CD4-positive, alpha-beta T cell treated with Interferon alpha-2 for 1 hour (primary cell): ENCODE results near the gene OR2G6.
"Not testable (repeated sequence)": the region's sequence is repeated elsewhere in the genome, so short reads cannot be mapped to it uniquely, and the experiment has no call there.

Experiments
- DNase-seq, 2 donors: peaks; one replicate each; pipeline ENCODE4 v3.0.0-alpha.2; 2020 to 2022

OR2G6 gene

GRCh38 chr1:248507773-248508172 is at the start of gene OR2G6:
TSS of gene OR2G6 (plus strand) at chr1:248508073. CDS start at chr1:248521647, 13,574 bp downstream.
- not testable (repeated sequence) for DNase-seq

- not testable (repeated sequence) for DNase-seq
These were observed 48.8 kb upstream of the OR2G6 start for GRCh38 chr1:248459117-248459516.

- DNase-seq, result no peak
These were observed 36.7 kb upstream of the OR2G6 start for GRCh38 chr1:248471154-248471553.

- DNase-seq, result not testable (repeated sequence)
These were observed 35.8 kb upstream of the OR2G6 start for GRCh38 chr1:248472111-248472510.

DNA sequence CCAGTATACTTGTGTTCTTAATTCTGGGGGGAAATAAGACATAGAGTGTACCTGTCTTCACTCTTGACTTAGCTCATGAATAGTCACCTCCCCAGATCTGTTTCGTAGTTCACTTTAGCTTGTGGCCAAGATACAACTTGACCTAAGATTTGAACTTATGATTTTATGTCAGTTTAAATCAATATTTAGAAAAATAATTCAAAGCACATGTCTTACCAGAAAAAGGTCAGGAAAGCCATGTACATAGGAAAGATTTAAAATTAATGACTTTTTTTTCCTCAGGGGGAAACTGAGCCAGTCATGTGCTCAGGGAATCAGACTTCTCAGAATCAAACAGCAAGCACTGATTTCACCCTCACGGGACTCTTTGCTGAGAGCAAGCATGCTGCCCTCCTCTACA is 34.8 kb upstream of the OR2G6 start, which contains the start of gene OR2T3:
Gene OR2T3 (plus strand): TSS at position 301 of the 400 bp plus-strand sequence. CDS start 0 bp downstream, at position 301.
- not testable (repeated sequence) for DNase-seq

DNA sequence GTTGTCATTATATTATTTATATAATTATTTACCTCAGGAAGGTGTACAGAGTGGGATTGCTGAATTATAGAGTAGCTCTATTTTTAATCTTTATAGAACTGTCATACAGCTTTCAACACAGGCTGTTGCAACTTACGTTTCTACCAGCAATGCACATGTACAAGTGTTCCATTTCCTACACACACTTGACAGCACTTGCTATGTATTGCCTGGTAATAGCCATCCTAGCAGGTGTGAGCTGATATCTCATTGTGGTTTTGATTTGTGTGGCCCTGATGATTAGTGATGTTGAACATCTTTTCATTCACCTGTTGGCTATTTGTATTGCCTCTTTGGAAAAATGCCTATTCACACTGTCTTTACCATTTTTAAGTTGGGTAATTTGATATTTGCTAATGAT is 32.2 kb upstream of the OR2G6 start:
- DNase-seq, result not testable (repeated sequence)

GRCh38 chr1:248481686-248482579 is 25.9 kb upstream of the OR2G6 start:
- DNase-seq, result peak in 1 of 2 donors; percentile 38

DNA sequence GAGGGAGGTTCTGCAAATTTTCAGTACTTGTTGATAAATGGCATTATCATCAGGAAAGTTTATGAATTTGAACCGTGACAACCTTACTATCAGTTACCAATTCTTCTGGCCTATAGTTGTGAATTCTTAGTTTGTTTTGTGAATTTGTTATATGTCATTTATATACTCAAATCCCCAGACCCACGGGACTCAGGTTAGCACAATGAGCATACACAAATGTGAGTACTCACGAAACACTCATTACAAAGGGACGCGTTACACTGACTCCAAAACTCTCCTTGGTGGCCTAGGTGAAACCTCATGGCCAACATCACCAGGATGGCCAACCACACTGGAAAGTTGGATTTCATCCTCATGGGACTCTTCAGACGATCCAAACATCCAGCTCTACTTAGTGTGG is 19.6 kb upstream of the OR2G6 start, which contains the start of gene OR2T5:
Gene OR2T5 (plus strand): TSS at position 301 of the 400 bp plus-strand sequence. CDS start 0 bp downstream, at position 301.
- DNase-seq, result not testable (repeated sequence)

GRCh38 chr1:248496661-248497060 is 11.2 kb upstream of the OR2G6 start:
- DNase-seq, result not testable (repeated sequence)

DNA sequence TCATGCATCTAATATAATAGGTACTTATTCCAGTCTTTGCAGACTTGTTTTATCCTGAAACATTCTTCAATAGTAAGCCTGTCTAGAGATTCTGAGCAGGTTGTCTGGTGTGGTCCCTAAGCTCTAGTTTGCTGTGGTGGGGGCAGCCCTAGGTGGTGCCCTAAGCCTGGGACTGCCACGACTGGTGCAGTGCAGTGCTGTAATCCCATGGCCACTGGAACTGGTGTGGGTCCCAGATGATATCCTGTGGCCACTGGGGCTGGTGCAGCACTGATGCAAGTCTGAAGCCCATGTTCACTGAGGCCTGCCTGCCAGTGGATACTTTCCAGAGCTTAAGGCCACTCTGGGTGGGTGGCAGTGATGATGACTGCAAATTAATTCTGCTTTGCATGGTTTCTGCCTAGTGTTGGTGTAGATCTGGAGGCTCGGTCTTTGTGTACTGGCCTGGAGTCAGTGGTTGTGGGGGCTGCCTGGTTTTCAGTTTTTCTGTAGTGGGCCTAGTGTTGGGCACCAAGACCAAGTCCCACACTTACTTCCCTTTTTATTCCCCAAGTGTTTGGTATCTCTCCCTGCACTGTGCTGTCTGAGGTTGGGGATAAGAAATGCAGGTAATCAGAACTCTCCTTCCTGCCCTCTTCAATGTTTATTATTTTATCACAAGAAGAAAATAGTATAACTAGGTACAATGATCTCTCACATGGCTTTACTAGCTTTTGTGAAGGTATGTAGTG is 7.4 kb upstream of the OR2G6 start:
- DNase-seq, result not testable (repeated sequence)

DNA sequence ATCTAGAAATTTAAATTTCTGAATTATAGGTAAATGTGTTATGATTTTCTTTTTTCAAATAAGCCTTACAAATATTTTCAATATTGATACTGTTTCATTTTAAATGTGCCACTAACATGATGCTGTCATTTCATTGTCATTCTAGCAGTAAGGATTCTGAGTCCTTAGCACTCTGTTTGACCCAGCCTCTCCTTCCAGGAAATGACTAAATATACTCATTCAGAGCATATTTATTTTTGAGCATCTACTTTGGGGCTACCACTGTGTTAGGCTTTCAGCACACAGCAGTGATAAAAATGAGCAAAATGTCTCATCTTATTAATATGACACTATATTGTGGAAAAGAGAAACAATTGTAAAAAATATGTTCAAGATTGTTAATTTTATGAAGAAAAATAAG is 2.3 kb downstream of the OR2G6 start:
- DNase-seq, result not testable (repeated sequence)

GRCh38 chr1:248521856-248522255 is 14.0 kb downstream of the OR2G6 start:
- DNase-seq, result no peak

- not testable (repeated sequence) for DNase-seq
These were observed 29.6 kb downstream of the OR2G6 start for GRCh38 chr1:248537449-248537848.

DNA sequence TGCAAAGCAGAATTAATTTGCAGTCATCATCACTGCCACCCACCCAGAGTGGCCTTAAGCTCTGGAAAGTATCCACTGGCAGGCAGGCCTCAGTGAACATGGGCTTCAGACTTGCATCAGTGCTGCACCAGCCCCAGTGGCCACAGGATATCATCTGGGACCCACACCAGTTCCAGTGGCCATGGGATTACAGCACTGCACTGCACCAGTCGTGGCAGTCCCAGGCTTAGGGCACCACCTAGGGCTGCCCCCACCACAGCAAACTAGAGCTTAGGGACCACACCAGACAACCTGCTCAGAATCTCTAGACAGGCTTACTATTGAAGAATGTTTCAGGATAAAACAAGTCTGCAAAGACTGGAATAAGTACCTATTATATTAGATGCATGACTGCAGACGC is 39.5 kb downstream of the OR2G6 start:
- DNase-seq, result not testable (repeated sequence)

GRCh38 chr1:248551027-248551426 is 43.2 kb downstream of the OR2G6 start:
- DNase-seq, result not testable (repeated sequence)

DNA sequence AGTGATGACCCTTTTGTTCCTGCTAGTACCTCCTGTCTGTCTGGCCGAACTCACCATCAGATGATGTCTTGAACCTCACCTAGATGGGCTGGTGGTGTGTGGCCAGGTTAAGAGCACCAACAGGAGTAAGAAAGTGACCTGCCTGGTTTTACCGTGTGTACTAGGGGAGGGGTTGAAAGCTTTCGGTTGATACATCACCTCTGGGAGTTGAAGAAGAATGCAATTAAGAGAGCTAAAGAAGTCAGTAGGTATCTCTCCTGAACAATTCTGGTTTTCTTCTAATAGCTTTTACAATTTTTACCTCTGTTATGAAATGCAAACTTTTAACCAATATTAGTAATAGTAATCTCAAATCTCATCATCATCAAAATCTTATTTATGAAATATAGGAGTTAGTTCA is 54.8 kb downstream of the OR2G6 start, which contains the start of gene OR2T29:
Gene OR2T29 (minus strand): TSS at position 101 of the 400 bp plus-strand sequence. CDS start 3,281 bp downstream, outside the sequence.
- not testable (repeated sequence) for DNase-seq

DNA sequence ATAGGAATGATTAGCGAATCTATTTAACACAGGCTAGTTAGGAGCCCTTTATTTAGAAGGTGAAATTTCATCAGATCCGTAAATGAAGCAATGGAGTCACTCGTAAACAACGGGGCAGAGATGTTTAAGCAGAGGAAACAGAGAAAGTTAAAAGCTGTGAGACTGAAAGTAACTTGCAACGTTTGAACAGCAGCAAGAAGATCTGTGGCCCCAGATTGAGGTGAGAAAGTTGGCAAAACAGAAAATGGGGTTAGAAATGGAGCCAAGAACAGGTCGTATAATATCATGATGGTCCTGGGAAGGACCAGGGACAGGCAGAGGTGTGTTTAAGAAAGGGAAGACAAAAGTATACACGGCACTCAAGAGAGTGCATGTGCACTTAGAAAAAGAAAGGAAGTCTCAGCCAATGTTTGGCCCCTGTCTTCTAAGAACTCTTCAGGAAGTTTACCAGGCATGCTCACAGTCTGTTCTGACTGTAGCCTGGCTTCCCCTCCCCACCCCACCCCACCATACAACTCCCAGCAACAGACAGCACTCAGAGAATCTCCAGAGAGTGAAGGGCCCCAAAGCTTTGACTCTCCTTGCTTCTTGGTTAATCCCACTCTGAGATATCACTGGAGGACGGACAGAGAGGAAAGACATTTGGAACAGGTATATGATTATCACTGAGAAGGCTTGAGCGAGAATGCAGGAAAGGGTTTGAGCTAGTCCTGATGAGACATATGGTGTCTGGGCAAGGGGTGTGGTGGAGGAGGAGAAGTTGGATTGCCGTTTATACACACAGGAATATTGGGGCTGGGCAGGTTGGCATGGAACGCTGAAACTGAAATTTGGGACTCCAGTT is 57.9 kb downstream of the OR2G6 start:
- peak in 1 of 2 donors; percentile 31 for DNase-seq

DNA sequence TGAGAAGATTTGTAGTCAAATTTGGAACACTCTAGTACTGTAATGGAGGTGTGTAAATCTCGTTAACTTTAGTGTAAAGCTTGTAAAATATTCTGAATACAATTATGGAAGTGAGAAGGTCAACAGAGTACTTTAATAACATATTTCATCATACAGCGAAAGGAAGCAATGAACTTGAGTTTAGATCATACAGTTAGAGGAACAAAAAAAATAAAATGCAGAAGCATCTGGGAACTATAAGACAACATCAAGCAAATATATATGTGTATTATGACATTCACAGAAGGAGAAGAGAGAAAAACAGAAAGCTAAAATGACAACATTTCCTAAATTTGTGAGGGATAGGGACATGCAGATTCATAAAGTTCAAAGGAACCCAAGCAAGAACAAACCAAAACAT is 61.2 kb downstream of the OR2G6 start:
- DNase-seq, result not testable (repeated sequence)

DNA sequence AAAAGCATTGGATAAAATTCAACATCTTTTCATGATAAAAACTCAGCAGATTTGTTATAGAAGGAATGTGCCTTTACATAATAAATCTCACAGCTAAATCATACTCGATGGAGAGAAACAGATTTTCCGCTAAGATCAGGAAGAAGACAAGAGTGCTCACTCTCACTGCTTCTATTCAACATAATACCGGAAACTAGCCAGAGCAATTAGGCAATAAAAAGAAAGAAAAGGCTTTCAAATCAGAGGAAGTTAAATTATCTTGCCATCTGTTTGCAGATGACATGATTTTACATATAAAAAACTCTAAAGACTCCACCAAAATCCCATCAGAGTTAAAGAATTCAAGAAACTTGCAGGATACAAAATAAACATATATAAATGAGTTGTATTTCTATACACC is 62.9 kb downstream of the OR2G6 start:
- not testable (repeated sequence) for DNase-seq

- DNase-seq, result not testable (repeated sequence)
These were observed 64.2 kb downstream of the OR2G6 start for GRCh38 chr1:248572049-248572448.

DNA sequence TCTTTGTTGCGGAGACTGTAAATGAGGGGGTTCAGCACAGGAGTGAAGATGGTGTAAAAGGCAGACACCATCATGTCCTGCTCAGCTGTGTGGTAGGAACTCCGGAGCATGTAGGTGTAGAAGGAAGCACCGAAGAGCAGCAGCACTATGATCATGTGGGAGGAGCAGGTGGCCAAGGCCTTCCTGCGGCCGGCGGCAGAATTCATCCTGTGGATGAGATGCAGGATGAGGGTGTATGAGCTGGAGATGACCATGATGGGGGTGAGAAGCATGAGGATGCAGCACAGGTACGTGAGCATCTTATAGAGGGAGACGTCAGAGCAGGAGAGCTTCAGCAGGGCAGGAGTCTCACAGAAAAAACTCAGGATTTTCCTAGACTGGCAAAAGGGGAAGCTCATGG is 66.0 kb downstream of the OR2G6 start:
- not testable (repeated sequence) for DNase-seq

- not testable (repeated sequence) for DNase-seq
These were observed 66.8 kb downstream of the OR2G6 start, which contains the start of gene OR2T34 for GRCh38 chr1:248574657-248575056. TSS of gene OR2T34 (minus strand) at chr1:248574757. CDS start at chr1:248574757, 0 bp downstream.
